Measurements from ENCODE around the gene MEI4.
"Not testable (repeated sequence)": the region's sequence is repeated elsewhere in the genome, so short reads cannot be mapped to it uniquely, and the experiment has no call there.

MEI4 gene

DNA sequence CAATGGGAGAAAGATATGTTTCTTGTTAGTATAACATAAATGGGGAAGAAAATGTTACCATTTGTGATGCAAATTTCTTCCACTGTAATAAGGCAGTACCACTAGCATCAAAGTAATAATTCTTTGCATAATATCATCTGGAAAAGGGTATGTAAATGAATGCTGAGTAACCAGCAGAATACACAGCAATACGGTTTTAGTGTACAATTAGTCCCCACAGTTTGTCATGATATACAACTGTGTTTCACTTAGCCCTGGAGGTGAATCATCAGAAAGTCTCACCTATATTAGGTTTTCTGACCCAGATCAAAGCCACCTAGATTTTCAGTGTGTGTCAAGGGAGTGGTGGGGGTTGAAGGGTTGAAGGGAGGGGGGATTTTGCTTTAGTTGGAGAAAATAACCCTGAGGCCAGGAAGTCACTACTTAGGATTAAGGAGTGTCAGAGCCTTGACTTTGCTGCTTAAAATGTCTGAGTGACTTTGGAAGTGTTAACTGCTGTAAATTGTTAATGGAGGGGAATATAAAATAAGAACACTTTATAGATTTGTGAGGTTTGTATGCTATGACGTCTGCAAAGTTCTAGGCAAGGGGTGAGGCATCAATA is 8.6 kb upstream of the MEI4 start:
- no peak overlapping the region for H3K4me3 ChIP-seq (ENCODE audit: low read depth, low read length)
- TF ChIP-seq, protein P1, sequence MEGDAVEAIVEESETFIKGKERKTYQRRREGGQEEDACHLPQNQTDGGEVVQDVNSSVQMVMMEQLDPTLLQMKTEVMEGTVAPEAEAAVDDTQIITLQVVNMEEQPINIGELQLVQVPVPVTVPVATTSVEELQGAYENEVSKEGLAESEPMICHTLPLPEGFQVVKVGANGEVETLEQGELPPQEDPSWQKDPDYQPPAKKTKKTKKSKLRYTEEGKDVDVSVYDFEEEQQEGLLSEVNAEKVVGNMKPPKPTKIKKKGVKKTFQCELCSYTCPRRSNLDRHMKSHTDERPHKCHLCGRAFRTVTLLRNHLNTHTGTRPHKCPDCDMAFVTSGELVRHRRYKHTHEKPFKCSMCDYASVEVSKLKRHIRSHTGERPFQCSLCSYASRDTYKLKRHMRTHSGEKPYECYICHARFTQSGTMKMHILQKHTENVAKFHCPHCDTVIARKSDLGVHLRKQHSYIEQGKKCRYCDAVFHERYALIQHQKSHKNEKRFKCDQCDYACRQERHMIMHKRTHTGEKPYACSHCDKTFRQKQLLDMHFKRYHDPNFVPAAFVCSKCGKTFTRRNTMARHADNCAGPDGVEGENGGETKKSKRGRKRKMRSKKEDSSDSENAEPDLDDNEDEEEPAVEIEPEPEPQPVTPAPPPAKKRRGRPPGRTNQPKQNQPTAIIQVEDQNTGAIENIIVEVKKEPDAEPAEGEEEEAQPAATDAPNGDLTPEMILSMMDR (IDR thresholded peaks at IDR 0.05; ENCODE audit: low read depth, low read length, missing control alignments), result no peak
- no peak for DNase-seq (ENCODE audit: low read depth)

DNA sequence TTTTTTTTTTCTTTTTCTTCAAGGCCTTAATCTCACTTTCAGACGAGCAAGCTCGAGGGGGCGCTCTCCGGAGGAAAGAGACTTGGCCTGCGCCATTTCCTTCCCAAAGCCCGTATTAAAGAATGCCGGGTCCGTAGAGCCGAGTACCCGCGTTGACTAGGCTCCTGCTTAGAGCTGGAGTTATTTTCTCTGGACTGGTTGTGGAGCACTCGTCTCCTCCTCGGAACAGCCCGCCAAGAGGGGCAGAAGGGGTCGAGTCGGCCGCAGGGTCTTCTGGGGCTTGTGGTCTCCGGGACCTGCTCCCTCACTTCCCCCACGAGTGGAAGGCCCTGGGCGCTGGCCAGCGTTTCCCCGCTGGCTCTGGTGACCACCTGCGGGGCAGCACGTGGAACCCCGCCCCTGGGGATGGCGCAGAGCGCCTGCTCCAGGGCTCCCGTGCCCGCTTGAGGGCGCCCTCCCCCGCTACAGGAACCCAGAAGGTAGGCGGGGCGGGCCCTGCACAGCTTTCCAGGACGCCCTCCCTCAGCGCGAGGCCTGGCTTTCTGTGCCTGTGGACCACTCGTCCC is 2.7 kb upstream of the MEI4 start:
- H3K4me3 ChIP-seq (ENCODE audit: low read depth, low read length), result no peak overlapping the region
- TF ChIP-seq, protein P1 (IDR thresholded peaks at IDR 0.05; ENCODE audit: low read depth, low read length, missing control alignments), result no peak
- DNase-seq (ENCODE audit: low read depth), result no peak

DNA sequence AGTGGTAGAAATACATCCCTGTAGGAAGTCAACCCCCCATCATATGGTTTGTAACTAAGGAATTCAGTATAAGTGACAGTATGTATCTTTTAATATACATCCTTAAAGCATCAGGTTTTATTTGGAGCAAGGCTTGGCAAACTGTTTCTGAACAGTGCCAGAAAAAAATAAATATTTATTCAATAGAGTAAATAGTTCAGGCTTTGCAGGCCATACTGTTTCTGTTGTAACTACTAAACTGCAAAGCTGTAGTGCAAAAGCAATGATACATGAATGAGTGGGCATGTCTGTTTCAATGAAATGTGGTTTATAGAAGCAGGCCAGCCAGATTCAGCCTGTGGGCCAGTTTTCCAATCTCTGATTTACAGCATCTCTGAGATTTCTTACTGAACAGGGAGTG is 977 bp downstream of the MEI4 start:
- DNase-seq (ENCODE audit: low read depth), result no peak
- no peak overlapping the region for H3K4me3 ChIP-seq (ENCODE audit: low read depth, low read length)
- TF ChIP-seq, protein P1 (IDR thresholded peaks at IDR 0.05; ENCODE audit: low read depth, low read length, missing control alignments), result no peak

DNA sequence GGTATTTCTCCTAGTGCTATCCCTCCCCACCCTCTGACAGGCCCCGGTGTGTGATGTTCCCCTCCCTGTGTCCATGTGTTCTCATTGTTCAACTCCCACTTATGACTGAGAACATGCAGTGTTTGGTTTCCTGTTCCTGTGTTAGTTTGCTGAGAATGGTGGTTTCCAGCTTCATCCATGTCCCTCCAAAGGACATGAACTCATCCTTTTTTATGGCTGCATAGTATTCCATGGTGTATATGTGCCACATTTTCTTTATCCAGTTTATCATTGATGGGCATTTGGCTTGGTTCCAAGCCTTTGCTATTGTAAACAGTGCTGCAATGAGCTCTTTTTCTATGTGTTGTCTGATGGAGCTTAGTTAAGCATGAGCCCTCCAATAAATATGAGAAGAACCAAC is 2.2 kb downstream of the MEI4 start:
- not testable (repeated sequence) for H3K4me3 ChIP-seq (ENCODE audit: low read depth, low read length); DNase-seq (ENCODE audit: low read depth)

DNA sequence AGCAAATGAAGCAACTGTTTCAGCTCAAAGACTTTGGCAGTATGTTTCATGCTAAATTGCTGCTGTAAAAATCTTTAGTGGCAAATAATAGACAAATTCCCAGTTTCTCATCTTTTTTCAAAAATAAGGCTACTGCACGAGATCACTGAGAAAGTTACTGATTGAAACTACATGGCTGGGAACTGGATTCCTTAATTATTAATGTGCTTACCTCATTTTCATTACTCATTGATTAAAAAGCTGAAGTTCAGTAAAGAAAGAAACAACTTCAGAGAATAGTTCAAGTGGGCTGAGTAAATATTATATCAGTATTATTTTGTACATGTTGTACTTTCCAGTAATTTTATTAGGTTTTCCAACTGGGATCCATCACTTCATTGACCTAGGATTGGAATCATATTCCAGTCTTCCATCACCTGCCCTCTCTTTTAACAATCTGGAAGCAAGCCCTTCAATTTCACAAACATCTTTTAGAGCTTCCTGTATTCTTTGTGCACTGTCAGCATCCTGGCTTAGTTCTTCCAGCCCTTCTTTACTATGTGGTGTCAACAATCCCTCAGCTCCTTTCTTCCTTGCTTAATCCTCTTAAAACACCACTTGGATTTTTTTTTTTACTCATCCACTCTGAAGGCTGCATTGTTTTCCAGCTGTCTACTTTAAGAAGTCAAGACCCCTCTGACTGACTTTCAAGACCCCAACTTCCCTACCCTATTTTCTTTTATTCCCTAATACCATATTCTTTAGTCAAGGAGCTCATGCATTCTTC is 4.3 kb downstream of the MEI4 start:
- TF ChIP-seq, protein P1 (IDR thresholded peaks at IDR 0.05; ENCODE audit: low read depth, low read length, missing control alignments), result no peak
- no peak for DNase-seq (ENCODE audit: low read depth)
- H3K4me3 ChIP-seq (ENCODE audit: low read depth, low read length), result no peak overlapping the region

DNA sequence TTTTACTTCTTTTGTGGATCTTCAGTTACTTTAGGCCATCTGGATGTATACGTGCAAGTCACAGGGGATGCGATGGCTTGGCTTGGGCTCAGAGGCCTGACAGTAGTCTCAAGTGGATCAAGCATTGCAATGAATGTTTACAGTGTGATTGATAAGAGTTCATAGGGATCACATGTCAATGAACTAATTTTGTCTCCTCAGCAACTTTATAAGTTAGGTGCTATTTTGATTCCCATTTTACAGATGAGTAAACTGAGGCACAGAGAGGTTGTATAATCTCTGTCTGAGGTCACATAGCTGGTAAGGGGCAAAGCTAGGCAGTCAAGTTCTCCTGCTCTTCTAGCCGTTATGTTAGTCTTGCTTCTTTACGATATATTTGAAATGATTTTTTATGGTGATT is 13.5 kb downstream of the MEI4 start:
- TF ChIP-seq, protein P1 (IDR thresholded peaks at IDR 0.05; ENCODE audit: low read depth, low read length, missing control alignments), result no peak
- no peak for DNase-seq (ENCODE audit: low read depth)
- no peak overlapping the region for H3K4me3 ChIP-seq (ENCODE audit: low read depth, low read length)

DNA sequence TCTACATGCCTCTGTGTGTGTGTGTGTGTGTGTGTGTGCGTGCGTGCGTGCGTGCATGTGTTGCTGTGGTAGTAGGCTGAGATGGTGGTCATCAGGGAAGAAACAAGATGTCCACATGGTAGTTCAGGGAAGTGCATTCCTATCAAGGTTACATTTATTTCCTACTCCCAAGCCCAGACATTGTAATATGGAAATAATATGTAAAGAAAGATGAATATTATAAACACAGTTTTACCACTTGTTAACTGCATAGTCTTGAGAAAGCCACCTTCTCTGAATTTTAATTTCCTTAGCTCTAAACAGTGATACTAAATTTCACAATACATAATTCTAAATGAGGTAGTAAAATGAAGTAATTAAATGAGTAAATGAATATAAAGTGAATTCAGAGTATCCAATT is 14.0 kb downstream of the MEI4 start:
- TF ChIP-seq, protein P1 (IDR thresholded peaks at IDR 0.05; ENCODE audit: low read depth, low read length, missing control alignments), result no peak
- H3K4me3 ChIP-seq (ENCODE audit: low read depth, low read length), result no peak overlapping the region
- no peak for DNase-seq (ENCODE audit: low read depth)
